Measurements from ENCODE around the gene CHERP.

CHERP gene

GRCh38 chr19:16541526-16542044 is 652 bp downstream of the CHERP start:
- no peak for DNase-seq

- no peak for DNase-seq
Observed at GRCh38 chr19:16540948-16541347, 1.3 kb downstream of the CHERP start.

GRCh38 chr19:16537111-16537510 is 5.1 kb downstream of the CHERP start:
- DNase-seq = no peak

DNA sequence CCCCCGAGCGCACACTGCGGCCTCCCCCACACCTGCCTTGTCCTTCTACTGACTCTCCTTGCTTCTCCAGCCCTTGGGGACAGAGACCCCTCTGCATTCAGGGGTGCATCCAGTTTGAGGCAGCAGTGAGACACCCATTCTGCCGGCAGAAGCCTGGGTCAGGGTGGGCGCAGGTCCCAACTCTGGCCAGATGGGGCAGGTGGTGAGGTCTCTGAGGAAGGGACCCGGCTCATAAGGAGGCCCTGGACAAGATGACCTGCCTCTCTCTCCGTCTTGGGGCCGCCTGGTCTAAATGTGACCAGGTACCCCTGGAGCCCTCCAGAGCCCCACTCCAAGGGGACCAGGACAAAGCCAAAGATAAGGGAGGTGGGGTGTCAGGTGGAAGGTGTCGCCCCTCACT is 6.1 kb downstream of the CHERP start:
- DNase-seq = no peak

DNA sequence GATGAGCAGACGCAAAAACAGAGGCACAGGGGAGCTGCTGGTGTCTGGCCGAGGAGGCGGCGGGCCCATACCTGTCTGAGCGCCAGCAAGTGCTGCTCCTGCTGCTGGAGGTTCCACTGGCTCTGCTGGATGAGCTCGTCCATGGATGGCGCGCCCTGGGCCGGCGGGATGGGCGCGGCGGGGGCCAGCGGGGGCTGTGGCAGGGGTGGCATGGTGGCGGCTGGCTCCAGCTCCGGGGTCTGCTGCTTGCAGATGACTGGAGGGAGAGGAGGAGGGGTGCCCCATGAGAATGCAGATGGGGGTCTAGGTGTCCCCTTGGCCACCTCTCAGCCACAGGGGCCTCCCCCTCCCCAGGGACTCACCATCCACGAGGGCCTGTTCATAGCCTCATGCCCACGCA is 6.9 kb downstream of the CHERP start:
- DNase-seq = no peak

DNA sequence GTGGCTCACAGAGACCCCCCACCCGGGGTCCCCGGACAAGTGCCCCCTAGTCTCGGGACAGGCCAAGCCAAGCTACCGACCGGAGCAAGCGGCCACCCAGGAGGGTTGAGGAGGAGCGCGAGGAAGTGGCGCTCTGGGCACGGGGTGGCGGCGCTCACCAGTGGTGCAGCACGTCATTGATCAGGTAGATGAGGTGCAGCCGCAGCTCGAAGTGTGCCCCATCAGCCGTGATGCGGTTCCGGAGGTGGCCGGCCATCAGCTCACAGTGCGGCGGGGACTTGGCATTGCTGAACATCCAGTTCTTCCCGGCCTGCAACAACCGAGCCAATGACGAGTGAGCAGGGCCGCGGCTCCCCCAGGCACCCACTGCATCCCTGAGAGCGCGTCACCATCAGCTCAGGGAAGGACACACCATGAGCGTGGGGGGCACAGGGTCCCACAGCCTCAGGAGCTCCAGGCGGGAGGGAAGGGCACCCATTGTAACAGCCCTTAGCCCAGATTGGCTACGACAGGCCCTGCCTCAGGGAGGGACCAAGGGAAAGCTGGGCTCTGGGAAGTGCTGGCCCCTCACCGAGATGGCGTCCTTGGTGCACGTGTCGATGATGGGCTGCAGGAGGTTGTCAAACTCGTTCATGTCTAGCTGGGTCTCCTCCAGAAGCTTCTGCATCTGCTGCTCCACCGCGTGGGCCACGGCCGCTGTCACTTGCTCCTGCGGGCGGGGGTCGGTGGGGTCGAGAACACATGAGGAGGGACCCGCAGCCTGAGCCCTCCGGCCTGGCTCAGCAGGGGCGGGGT is 9.6 kb downstream of the CHERP start:
- DNase-seq = no peak

- no peak for DNase-seq
Observed at GRCh38 chr19:16531380-16531669, 10.9 kb downstream of the CHERP start.

DNA sequence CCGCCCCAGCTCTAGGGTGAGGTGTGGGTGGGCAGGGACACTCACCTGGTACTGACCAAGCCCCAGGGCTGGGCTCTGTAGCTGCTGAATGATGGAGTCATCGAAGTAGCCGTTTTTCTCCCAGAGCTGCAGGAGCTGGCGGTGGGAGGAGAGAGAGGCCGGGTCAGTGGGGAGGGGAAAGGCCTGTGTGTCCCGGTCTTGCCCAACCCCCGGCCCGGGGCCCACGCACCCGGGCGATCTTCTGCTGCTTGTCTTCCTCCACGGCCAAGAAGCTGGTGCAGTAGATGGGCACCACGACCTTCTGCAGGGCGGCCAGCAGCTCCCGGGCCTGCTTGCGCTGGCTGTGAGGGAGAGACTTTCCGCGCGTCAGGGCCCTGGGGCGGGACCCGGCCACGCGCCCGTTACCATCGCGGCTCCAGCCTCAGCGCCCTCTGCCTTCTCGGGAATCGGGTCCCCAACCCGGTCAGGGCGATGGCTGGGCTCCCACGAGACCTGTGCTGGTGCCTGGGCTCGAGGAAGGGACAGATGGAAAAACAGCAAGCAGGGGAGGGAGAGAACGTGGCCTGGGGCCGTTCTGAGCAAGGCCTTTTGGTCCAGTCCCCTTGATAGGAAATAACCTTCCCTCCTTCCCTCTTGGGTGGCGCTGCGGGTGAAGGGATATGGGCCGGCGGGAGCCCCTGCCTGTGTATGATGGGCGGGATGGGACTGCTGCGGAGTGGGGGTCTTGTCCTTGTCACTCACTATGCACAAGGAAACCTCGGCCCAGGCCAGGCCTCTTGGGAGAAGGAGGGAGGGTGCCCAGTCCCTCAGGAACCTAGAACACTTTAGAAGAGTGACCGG is 11.5 kb downstream of the CHERP start:
- no peak for DNase-seq

- no peak for DNase-seq
Observed at GRCh38 chr19:16529466-16530144, 12.6 kb downstream of the CHERP start.

- no peak for DNase-seq
Observed at GRCh38 chr19:16527971-16528521, 14.2 kb downstream of the CHERP start.

GRCh38 chr19:16527334-16527935 is 14.8 kb downstream of the CHERP start:
- DNase-seq = no peak

DNA sequence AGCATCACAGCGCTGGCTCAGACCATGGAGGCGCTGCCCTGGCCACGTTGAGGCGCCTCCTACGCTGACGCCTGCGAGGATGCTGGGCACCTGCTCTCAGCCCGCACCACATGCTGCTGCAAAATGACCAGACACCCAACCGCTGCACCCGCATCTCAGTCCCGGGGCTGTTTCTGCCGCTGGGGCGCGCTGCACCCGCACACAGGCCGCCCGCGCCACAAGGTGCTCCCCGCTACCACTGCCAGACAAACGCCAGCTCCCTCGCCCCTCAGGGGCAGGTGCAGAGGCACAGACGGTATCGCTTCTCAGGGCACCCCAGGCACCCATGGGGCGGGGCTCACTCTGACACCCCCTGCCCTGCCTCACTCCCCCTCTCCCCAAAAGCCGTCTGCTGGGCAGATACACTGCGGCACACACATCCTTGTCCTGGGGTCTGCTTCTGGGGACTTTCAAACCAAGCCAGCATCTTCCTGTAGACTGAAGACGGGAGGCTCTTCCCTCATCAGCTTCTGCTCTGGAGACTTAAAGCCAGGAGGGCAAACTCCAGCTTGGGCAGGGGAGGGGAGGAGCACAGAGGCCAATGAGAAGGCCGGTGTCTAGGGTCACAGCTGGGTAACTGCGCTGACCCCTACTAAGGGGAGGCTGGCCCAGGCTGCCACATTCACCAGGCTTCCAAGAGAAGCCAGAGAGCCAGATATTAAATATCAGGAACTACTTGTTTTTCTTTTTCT is 16.3 kb downstream of the CHERP start:
- DNase-seq = no peak

GRCh38 chr19:16524991-16525734 is 17.1 kb downstream of the CHERP start:
- DNase-seq = no peak

DNA sequence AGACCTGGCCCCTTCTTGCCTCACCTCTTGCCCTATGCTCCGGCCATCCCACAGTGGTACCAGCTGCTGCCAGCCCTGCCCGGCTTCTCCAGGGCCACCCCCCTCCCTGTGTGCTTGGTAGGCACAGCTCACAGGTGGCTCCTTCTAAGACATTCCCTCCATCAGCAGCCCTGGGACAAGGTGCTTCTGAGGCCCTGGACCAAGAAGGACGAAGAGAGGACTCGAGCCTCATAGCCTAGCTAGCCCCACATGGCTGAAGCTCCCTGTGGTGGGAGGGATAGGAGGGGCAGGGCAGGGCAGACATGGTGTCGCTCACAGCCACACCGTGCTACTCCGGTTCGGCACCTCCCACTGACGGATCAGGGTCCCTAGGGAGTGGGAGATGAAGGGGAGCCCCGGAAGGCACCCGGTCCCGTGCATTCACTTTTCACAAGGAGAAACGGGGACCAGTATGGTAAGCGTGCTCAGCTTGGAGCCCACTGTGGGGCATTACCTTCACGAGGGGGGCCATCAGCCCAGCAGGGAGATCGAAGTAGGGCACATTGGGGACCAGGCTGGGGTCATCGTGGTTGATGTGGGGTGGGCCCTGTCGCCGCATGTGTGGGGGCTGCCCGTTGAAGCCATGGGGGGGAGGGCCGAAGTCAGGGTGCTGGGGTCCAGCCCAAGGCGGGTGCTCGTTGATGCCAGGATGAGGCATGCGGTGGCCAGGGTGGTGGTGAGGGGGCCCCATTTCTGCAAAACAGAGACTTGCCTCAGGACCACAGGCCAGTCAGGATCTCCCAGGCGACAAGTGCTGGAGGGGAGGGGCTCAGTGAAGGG is 19.5 kb downstream of the CHERP start:
- DNase-seq = no peak

- no peak for DNase-seq
Observed at GRCh38 chr19:16521715-16522289, 20.4 kb downstream of the CHERP start.

DNA sequence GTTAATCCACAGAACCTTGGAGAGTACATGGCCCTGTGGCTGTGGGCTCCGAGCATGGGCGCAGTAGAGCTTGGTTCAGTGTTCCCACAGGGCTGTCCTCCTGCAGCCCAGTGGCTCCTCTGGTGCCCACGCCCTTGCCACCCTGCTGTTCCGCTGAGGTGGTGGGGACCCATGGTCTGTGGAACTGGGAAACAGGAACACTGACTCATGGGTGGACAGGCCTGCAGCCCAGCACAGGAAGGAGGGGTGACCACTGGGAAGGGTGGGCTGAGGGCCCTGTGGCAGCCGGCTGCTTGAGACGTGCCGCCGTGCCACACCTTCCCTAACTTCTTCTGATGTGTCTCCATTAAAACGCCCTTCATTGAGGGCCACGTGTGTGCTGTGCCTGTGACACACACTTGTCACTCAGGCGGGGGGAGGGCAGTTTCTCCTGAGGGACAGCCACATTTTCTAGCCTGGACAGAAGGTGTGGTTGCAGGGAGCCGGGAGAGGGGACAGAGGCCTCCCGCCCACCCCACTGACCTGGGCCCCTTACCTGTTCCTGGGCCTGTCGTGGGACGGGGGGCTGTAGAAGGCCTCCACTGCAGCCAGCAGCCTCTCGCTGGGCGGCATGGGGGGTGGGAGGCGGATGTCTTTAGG is 21.1 kb downstream of the CHERP start:
- no peak for DNase-seq

- no peak for DNase-seq
Observed at GRCh38 chr19:16520074-16520973, 21.9 kb downstream of the CHERP start.

GRCh38 chr19:16519230-16519687 is 23.0 kb downstream of the CHERP start:
- no peak for DNase-seq
